Lower leg skin (tissue), 4 donors: ENCODE measurements around the gene ELOA. TPM values are rescaled to one million over a fixed set of nuclear protein-coding genes. Genes with fewer than 3 reads are reported as not detected.

Experiments used
- DNase-seq, 2 donors: peaks; one replicate each; pipeline ENCODE4 v3.0.0-alpha.2; 2019; ENCODE audit warnings: low spot score in 2 of 2
- H3K4me3 ChIP-seq: fragments of 200-600 bp; sonication (generic); 2 replicates; pipeline ENCODE4 v1.5.1; 2017; ENCODE audit warnings: mild to moderate bottlenecking, low read depth; ENCODE audit not compliant: poor library complexity, severe bottlenecking
- CTCF ChIP-seq, 3 donors: fragments of 450-650 bp; IDR thresholded peaks; one replicate each; pipeline ENCODE4 v1.5.1; 2016; ENCODE audit warnings: antibody characterized with exemption in 3 of 3, mild to moderate bottlenecking in 3 of 3, moderate library complexity in 2 of 3
- POLR2A ChIP-seq, 2 donors: fragments of 450-650 bp; IDR thresholded peaks; one replicate each; pipeline ENCODE4 v1.6.1; 2016 to 2017; ENCODE audit warnings: antibody characterized with exemption in 2 of 2, mild to moderate bottlenecking in 1 of 2, moderate library complexity in 1 of 2
- WGBS, 2 donors: methylation state at CpG; one replicate each; pipeline ENCODE4 v1.1.5; 2018; 5-methylcytosine and 5-hydroxymethylcytosine counted together
- intact Hi-C: fragments of 100-400 bp; cut with DNase I; formaldehyde crosslinking; loops from one replicate; pipeline ENCODE4 v1.15.0; 2023; ENCODE audit warnings: low total_unique reads
- total RNA-seq, 4 donors: library from RNA; depleted of rRNA; stranded (reverse); fragments of >200 nt; gene quantifications; one replicate each; pipeline ENCODE4 v1.1.0, GENCODE V29; 2016

Gene ELOA
- 10 to 100 TPM; 33.6 to 40.4 (median 39.9) TPM for total RNA-seq

- 0 to 1% methylated on average over 31 to 106 of the region's 119 CpGs for whole genome bisulfite sequencing, 2 donors
- H3K4me3 ChIP-seq: peak within 1 kb of the TSS; percentile 74
- no peak for TF ChIP-seq CTCF (IDR thresholded peaks at IDR 0.05)
- TF ChIP-seq POLR2A (IDR thresholded peaks at IDR 0.05): peak in 1 of 2 donors; percentile 36
- peak; percentile 52 to 92 for DNase-seq
- intact Hi-C loops: no loop called here
Observed at GRCh38 chr1:23743287-23744152, at the start of gene ELOA. TSS of gene ELOA (plus strand) at chr1:23743471. CDS start at chr1:23743504, 33 bp downstream.

GRCh38 chr1:23693599-23693998, 49.7 kb upstream of the ELOA start:
- no peak overlapping the region for H3K4me3 ChIP-seq
- intact Hi-C loops: no loop called here
- WGBS, 2 donors: 70 to 74% methylated on average over 2 of the region's 2 CpGs
- no peak for DNase-seq
- TF ChIP-seq POLR2A (IDR thresholded peaks at IDR 0.05) (no peak), CTCF (IDR thresholded peaks at IDR 0.05) (no peak)

- H3K4me3 ChIP-seq: no peak overlapping the region
- intact Hi-C loops: no loop called here
- WGBS, 2 donors: 52 to 53% methylated on average over 3 of the region's 3 CpGs
Observed at GRCh38 chr1:23694371-23694770, 48.9 kb upstream of the ELOA start.

GRCh38 chr1:23695667-23696066, 47.6 kb upstream of the ELOA start:
- 94 to 96% methylated on average over 3 of the region's 3 CpGs for WGBS, 2 donors
- TF ChIP-seq POLR2A (IDR thresholded peaks at IDR 0.05) (no peak), CTCF (IDR thresholded peaks at IDR 0.05) (no peak)
- no peak overlapping the region for H3K4me3 ChIP-seq
- intact Hi-C loops: no loop called here
- DNase-seq: no peak

More at GRCh38 chr1:23694371-23694770, 48.9 kb upstream of the ELOA start:
- TF ChIP-seq POLR2A (IDR thresholded peaks at IDR 0.05) (no peak), CTCF (IDR thresholded peaks at IDR 0.05) (no peak)
- DNase-seq: no peak

GRCh38 chr1:23696335-23696989, 46.8 kb upstream of the ELOA start:
- intact Hi-C loops: no loop called here
- no peak overlapping the region for H3K4me3 ChIP-seq
- 33 to 51% methylated on average over 6 of the region's 6 CpGs for WGBS, 2 donors
- DNase-seq: no peak
- TF ChIP-seq CTCF (IDR thresholded peaks at IDR 0.05): no peak
- no peak for TF ChIP-seq POLR2A (IDR thresholded peaks at IDR 0.05)
